Astrocyte (in vitro differentiated cells and primary cell): ENCODE measurements around the gene AZGP1. TPM values are rescaled to one million over a fixed set of nuclear protein-coding genes. Genes with fewer than 3 reads are reported as not detected.
"Not testable (repeated sequence)": the region's sequence is repeated elsewhere in the genome, so short reads cannot be mapped to it uniquely, and the experiment has no call there.

Experiments
- DNase-seq: peaks from one replicate; pipeline ENCODE4 v3.0.0-alpha.2; 2010; ENCODE audit warnings: low read depth
- FAIRE-seq: peaks from 2 replicates; lab custom pipeline; 2011; peaks lifted over from hg19 to GRCh38; lab: Jason Lieb, UNC
- H2AFZ ChIP-seq: 2 replicates; pipeline ENCODE4 v1.6.0; 2012; ENCODE audit warnings: low read depth, low read length, inconsistent platforms
- H3K27ac ChIP-seq: 2 replicates; pipeline ENCODE4 v1.5.1; 2011; ENCODE audit warnings: low read depth, low read length, inconsistent platforms
- H3K27me3 ChIP-seq: 2 replicates; pipeline ENCODE4 v1.6.0; 2011; ENCODE audit warnings: low read length, inconsistent platforms; ENCODE audit not compliant: insufficient read depth
- H3K36me3 ChIP-seq: 2 replicates; pipeline ENCODE4 v1.5.1; 2011; ENCODE audit warnings: low read length, inconsistent platforms; ENCODE audit not compliant: insufficient read depth
- H3K4me1 ChIP-seq: 2 replicates; pipeline ENCODE4 v1.5.1; 2011; ENCODE audit warnings: low read length, inconsistent platforms; ENCODE audit not compliant: insufficient read depth
- H3K4me2 ChIP-seq: 2 replicates; pipeline ENCODE4 v1.6.0; 2012; ENCODE audit warnings: low read length, inconsistent platforms
- H3K4me3 ChIP-seq: 2 replicates; pipeline ENCODE4 v1.5.1; 2011; ENCODE audit warnings: low read depth, mild to moderate bottlenecking, low read length, inconsistent platforms; ENCODE audit not compliant: insufficient read depth
- H3K79me2 ChIP-seq: 2 replicates; pipeline ENCODE4 v1.6.0; 2012; ENCODE audit warnings: mild to moderate bottlenecking, low read length, inconsistent platforms; ENCODE audit not compliant: insufficient read depth
- H3K9ac ChIP-seq: 2 replicates; pipeline ENCODE4 v1.6.0; 2012; ENCODE audit warnings: mild to moderate bottlenecking, low read length, inconsistent platforms
- H3K9me3 ChIP-seq: 2 replicates; pipeline ENCODE4 v1.5.1; 2012; ENCODE audit warnings: low read depth, mild to moderate bottlenecking, low read length, inconsistent platforms; ENCODE audit not compliant: insufficient read depth
- H4K20me1 ChIP-seq: 2 replicates; pipeline ENCODE4 v1.6.0; 2012; ENCODE audit warnings: low read length, inconsistent platforms; ENCODE audit not compliant: insufficient read depth
- H3K27ac Mint-ChIP-seq: one replicate; pipeline ENCODE4 v1.8.0; 2021; ENCODE audit warnings: mild to moderate bottlenecking, mixed read lengths; ENCODE audit not compliant: unreplicated experiment
- H3K27me3 Mint-ChIP-seq: one replicate; pipeline ENCODE4 v1.8.0; 2021; ENCODE audit warnings: low read depth, mixed read lengths; ENCODE audit not compliant: unreplicated experiment
- H3K36me3 Mint-ChIP-seq: one replicate; pipeline ENCODE4 v1.8.0; 2021; ENCODE audit warnings: low read depth, mixed read lengths; ENCODE audit not compliant: unreplicated experiment
- H3K4me1 Mint-ChIP-seq: one replicate; pipeline ENCODE4 v1.8.0; 2021; ENCODE audit warnings: low read depth, mixed read lengths; ENCODE audit not compliant: unreplicated experiment
- H3K4me3 Mint-ChIP-seq: one replicate; pipeline ENCODE4 v1.8.0; 2021; ENCODE audit warnings: mild to moderate bottlenecking, moderate library complexity, mixed read lengths; ENCODE audit not compliant: unreplicated experiment
- H3K9me3 Mint-ChIP-seq: one replicate; pipeline ENCODE4 v1.8.0; 2021; ENCODE audit warnings: mild to moderate bottlenecking, mixed read lengths; ENCODE audit not compliant: unreplicated experiment
- CTCF ChIP-seq: IDR thresholded peaks from 2 replicates; pipeline ENCODE4 v1.5.1; 2011; ENCODE audit warnings: low read depth, mild to moderate bottlenecking, inconsistent platforms, low read length, moderate library complexity; ENCODE audit not compliant: insufficient read depth
- EZH2 ChIP-seq: IDR thresholded peaks from 2 replicates; pipeline ENCODE4 v1.6.1; 2012; ENCODE audit warnings: mild to moderate bottlenecking, low read length, inconsistent platforms; ENCODE audit not compliant: insufficient read depth
- total RNA-seq: library from RNA; stranded (reverse); gene quantifications from 2 replicates; pipeline ENCODE4 v1.2.1, GENCODE V29; 2021

The AZGP1 gene
- total RNA-seq, 1 donor from 2014 or later: not detected

GRCh38 chr7:99987846-99988245, 12.0 kb upstream of the AZGP1 start:
- Mint-ChIP-seq H3K4me3 (no peak overlapping the region), H3K4me1 (no peaks in the 10 kb centered on the region), H3K27ac (no peak overlapping the region), H3K27me3 (peaks cover 55% of the 10 kb centered on the region), H3K9me3 (peaks cover 3% of the 10 kb centered on the region), H3K36me3 (no peaks in the 10 kb centered on the region)
- Histone ChIP-seq H3K4me2 (no peak overlapping the region), H3K27me3 (peaks cover 11% of the 10 kb centered on the region), H3K4me3 (no peak overlapping the region), H3K36me3 (no peaks in the 10 kb centered on the region), H3K9ac (no peak overlapping the region), H2AFZ (no peak overlapping the region), H3K4me1 (peaks cover 4% of the 10 kb centered on the region), H3K9me3 (no peaks in the 10 kb centered on the region), H4K20me1 (no peaks in the 10 kb centered on the region), H3K79me2 (no peaks in the 10 kb centered on the region), H3K27ac (no peak overlapping the region)
- DNase-seq: no peak
- FAIRE-seq: no peak
- TF ChIP-seq EZH2 (no peak), CTCF (no peak)

GRCh38 chr7:99987306-99987705, 11.5 kb upstream of the AZGP1 start:
- DNase-seq, H3K27ac Mint-ChIP-seq, H3K9me3 Mint-ChIP-seq, H3K9ac ChIP-seq, H2AFZ ChIP-seq, H3K36me3 ChIP-seq, H3K4me3 ChIP-seq, H3K27ac ChIP-seq, H3K4me3 Mint-ChIP-seq, H3K4me2 ChIP-seq, H3K79me2 ChIP-seq, H3K4me1 ChIP-seq, H3K9me3 ChIP-seq, FAIRE-seq, H3K4me1 Mint-ChIP-seq, H4K20me1 ChIP-seq, H3K36me3 Mint-ChIP-seq: not testable (repeated sequence)
- H3K27me3 Mint-ChIP-seq: peaks cover 56% of the 10 kb centered on the region
- peaks cover 11% of the 10 kb centered on the region for H3K27me3 ChIP-seq

GRCh38 chr7:99984593-99984992, 8.8 kb upstream of the AZGP1 start:
- Mint-ChIP-seq H3K27ac (no peak overlapping the region), H3K36me3 (no peaks in the 10 kb centered on the region), H3K4me3 (no peak overlapping the region), H3K4me1 (no peaks in the 10 kb centered on the region), H3K27me3 (peaks cover 54% of the 10 kb centered on the region), H3K9me3 (peaks cover 3% of the 10 kb centered on the region)
- Histone ChIP-seq H2AFZ (no peak overlapping the region), H3K27ac (no peak overlapping the region), H3K27me3 (peaks cover 9% of the 10 kb centered on the region), H3K36me3 (no peaks in the 10 kb centered on the region), H3K9me3 (no peaks in the 10 kb centered on the region), H3K4me3 (no peak overlapping the region), H4K20me1 (no peaks in the 10 kb centered on the region), H3K4me1 (no peaks in the 10 kb centered on the region), H3K79me2 (no peaks in the 10 kb centered on the region), H3K4me2 (no peak overlapping the region), H3K9ac (no peak overlapping the region)
- no peak for TF ChIP-seq CTCF
- TF ChIP-seq EZH2: no peak
- FAIRE-seq (no peak), DNase-seq (no peak)

DNA sequence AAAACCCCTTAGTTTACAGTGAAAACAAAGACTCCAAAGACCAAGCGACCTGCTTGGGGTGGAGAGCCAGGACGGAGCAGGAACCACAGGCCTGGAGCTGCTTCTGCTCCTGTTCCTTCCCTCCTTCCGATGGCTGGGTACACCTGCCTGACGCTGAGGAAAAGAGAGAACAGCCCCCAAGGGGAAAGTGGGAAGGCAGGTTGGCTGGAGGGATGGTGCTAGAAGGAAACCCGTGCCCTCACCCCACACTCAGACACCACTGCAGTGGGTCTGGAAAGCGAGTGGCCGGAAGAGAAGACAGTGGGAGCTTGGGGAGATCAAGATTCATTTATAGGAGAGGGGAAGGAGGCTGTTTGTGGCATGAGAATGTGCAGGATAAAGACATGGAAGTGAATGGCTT, 5.2 kb upstream of the AZGP1 start:
- H3K4me3 ChIP-seq, H3K9me3 ChIP-seq, H2AFZ ChIP-seq, H3K4me1 ChIP-seq, H3K4me2 ChIP-seq, H3K27ac Mint-ChIP-seq, H3K4me3 Mint-ChIP-seq, H3K4me1 Mint-ChIP-seq, H4K20me1 ChIP-seq, H3K9me3 Mint-ChIP-seq, H3K9ac ChIP-seq, H3K27ac ChIP-seq, H3K36me3 Mint-ChIP-seq, FAIRE-seq, H3K27me3 ChIP-seq, DNase-seq, H3K79me2 ChIP-seq, H3K36me3 ChIP-seq: not testable (repeated sequence)
- peaks cover 34% of the 10 kb centered on the region for H3K27me3 Mint-ChIP-seq

DNA sequence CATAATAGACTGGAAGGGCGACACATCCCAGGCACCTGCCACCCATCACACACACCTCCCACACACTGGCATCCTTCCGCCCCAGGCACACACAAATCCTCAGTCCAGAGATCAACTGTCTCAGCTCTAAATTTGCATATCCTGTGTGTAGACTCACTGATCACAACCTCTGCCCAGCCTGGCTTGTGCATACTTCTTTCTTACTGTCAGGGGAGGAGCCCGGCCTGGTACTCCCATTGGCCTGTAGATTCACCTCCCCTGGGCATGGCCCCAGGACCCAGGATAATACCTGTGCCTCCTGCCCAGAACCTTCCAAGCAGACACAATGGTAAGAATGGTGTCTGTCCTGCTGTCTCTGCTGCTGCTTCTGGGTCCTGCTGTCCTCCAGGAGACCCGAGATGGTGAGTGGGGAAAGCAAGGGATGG, 4.6 kb upstream of the AZGP1 start:
- H3K4me2 ChIP-seq, H3K27me3 ChIP-seq, H3K9me3 ChIP-seq, H3K27ac Mint-ChIP-seq, H3K4me1 ChIP-seq, H3K4me3 Mint-ChIP-seq, DNase-seq, FAIRE-seq, H3K36me3 ChIP-seq, H3K4me1 Mint-ChIP-seq, H4K20me1 ChIP-seq, H3K36me3 Mint-ChIP-seq, H3K4me3 ChIP-seq, H2AFZ ChIP-seq, H3K79me2 ChIP-seq, H3K27ac ChIP-seq, H3K9me3 Mint-ChIP-seq, H3K9ac ChIP-seq: not testable (repeated sequence)
- peaks cover 35% of the 10 kb centered on the region for H3K27me3 Mint-ChIP-seq
